Astrocyte of the spinal cord (primary cell): ENCODE results near the gene PIK3C3.
"Not testable (repeated sequence)": the region's sequence is repeated elsewhere in the genome, so short reads cannot be mapped to it uniquely, and the experiment has no call there.

ENCODE experiments used
- DNase-seq: peaks from one replicate; pipeline ENCODE4 v3.0.0; 2011; ENCODE audit warnings: low read depth, low spot score
- H3K4me3 ChIP-seq: 2 replicates; pipeline ENCODE4 v1.5.1; 2011; ENCODE audit warnings: low read depth, mild to moderate bottlenecking, low read length, moderate library complexity
- CTCF ChIP-seq: IDR thresholded peaks from 2 replicates; pipeline ENCODE4 v1.5.1; 2012; ENCODE audit warnings: low read depth, mild to moderate bottlenecking, low read length, inconsistent platforms
- in situ Hi-C: cut with HindIII; loops from 2 replicates; pipeline ENCODE4 v1.10.0; 2017; ENCODE audit warnings: low sequenced_read_pairs

The PIK3C3 gene

GRCh38 chr18:42001801-42002200 is 46.8 kb downstream of the PIK3C3 start:
- in situ Hi-C loops: no loop called here

GRCh38 chr18:42004653-42005052 is 49.6 kb downstream of the PIK3C3 start:
- H3K4me3 ChIP-seq: no peak overlapping the region
- DNase-seq: no peak
- in situ Hi-C loops: no loop called here
- TF ChIP-seq CTCF: no peak

More at GRCh38 chr18:42001801-42002200, 46.8 kb downstream of the PIK3C3 start:
- no peak for DNase-seq
- no peak for TF ChIP-seq CTCF
- no peak overlapping the region for H3K4me3 ChIP-seq

GRCh38 chr18:42005782-42006181 is 50.7 kb downstream of the PIK3C3 start:
- TF ChIP-seq CTCF: no peak
- no peak overlapping the region for H3K4me3 ChIP-seq
- in situ Hi-C loops: no loop called here
- no peak for DNase-seq

- H3K4me3 ChIP-seq, DNase-seq, in situ Hi-C loops: not testable (repeated sequence)
These were observed 54.4 kb downstream of the PIK3C3 start for GRCh38 chr18:42009457-42009856.

- H3K4me3 ChIP-seq: no peak overlapping the region
- in situ Hi-C loops: no loop called here
These were observed 56.0 kb downstream of the PIK3C3 start for GRCh38 chr18:42011053-42011452.

GRCh38 chr18:42018831-42019230 is 63.8 kb downstream of the PIK3C3 start:
- no peak overlapping the region for H3K4me3 ChIP-seq
- no peak for DNase-seq
- in situ Hi-C loops: no loop called here
- TF ChIP-seq CTCF: no peak

More at GRCh38 chr18:42011053-42011452, 56.0 kb downstream of the PIK3C3 start:
- no peak for DNase-seq
- no peak for TF ChIP-seq CTCF

GRCh38 chr18:42024131-42024530 is 69.1 kb downstream of the PIK3C3 start:
- no peak for DNase-seq
- no peak for TF ChIP-seq CTCF
- H3K4me3 ChIP-seq: no peak overlapping the region
- in situ Hi-C loops: no loop called here
